Measurements from ENCODE around the gene TMEM87A. TPM values are rescaled to one million over a fixed set of nuclear protein-coding genes. Genes with fewer than 3 reads are reported as not detected.

Gene TMEM87A
- total RNA-seq, 1 donor from 2014 or later = 49.5 TPM

- no peak overlapping the region for H3K27ac Mint-ChIP-seq (ENCODE audit: unreplicated experiment)
- no peaks in the 10 kb centered on the region for H3K27me3 Mint-ChIP-seq (ENCODE audit: low read depth)
- peaks cover 5% of the 10 kb centered on the region for H3K36me3 Mint-ChIP-seq (ENCODE audit: low read depth)
- TF ChIP-seq, protein P1, sequence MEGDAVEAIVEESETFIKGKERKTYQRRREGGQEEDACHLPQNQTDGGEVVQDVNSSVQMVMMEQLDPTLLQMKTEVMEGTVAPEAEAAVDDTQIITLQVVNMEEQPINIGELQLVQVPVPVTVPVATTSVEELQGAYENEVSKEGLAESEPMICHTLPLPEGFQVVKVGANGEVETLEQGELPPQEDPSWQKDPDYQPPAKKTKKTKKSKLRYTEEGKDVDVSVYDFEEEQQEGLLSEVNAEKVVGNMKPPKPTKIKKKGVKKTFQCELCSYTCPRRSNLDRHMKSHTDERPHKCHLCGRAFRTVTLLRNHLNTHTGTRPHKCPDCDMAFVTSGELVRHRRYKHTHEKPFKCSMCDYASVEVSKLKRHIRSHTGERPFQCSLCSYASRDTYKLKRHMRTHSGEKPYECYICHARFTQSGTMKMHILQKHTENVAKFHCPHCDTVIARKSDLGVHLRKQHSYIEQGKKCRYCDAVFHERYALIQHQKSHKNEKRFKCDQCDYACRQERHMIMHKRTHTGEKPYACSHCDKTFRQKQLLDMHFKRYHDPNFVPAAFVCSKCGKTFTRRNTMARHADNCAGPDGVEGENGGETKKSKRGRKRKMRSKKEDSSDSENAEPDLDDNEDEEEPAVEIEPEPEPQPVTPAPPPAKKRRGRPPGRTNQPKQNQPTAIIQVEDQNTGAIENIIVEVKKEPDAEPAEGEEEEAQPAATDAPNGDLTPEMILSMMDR (IDR thresholded peaks at IDR 0.05) = no peak
- DNase-seq (ENCODE audit: low spot score) = no peak
- H3K9me3 Mint-ChIP-seq (ENCODE audit: low read depth) = no peaks in the 10 kb centered on the region
- peaks cover 31% of the 10 kb centered on the region for H3K4me1 Mint-ChIP-seq (ENCODE audit: low read depth)
- peak overlapping the region; percentile 44 for H3K4me3 Mint-ChIP-seq (ENCODE audit: unreplicated experiment)
These were observed 66.8 kb downstream of the TMEM87A start for GRCh38 chr15:42206406-42206805.

DNA sequence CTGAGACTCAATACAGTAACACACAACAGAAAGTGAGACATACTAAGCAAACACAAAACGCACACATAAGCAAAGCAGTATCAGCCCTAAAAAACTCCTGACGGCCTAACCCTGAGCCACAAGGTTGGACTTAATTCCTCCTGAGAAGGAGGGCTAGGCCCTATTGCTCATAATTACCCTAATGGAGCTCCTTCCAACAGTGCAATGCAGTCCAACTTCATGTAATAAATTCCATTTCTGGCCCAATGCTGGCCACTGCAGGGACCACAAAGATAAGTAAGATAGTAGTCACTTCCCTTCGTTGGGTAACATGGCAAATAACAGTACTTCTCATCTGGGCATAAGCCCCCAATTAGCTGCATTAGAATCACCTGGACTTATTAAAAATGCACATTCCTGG, 69.3 kb downstream of the TMEM87A start:
- TF ChIP-seq, protein P1 (IDR thresholded peaks at IDR 0.05) = no peak
- Mint-ChIP-seq H3K9me3 (ENCODE audit: low read depth) (no peaks in the 10 kb centered on the region), H3K4me1 (ENCODE audit: low read depth) (peaks cover 31% of the 10 kb centered on the region), H3K4me3 (ENCODE audit: unreplicated experiment) (no peak overlapping the region), H3K27ac (ENCODE audit: unreplicated experiment) (no peak overlapping the region), H3K36me3 (ENCODE audit: low read depth) (peaks cover 7% of the 10 kb centered on the region), H3K27me3 (ENCODE audit: low read depth) (no peaks in the 10 kb centered on the region)
- DNase-seq (ENCODE audit: low spot score) = no peak

GRCh38 chr15:42202653-42203052, 70.6 kb downstream of the TMEM87A start:
- no peak for DNase-seq (ENCODE audit: low spot score)
- Mint-ChIP-seq H3K27me3 (ENCODE audit: low read depth) (no peaks in the 10 kb centered on the region), H3K27ac (ENCODE audit: unreplicated experiment) (no peak overlapping the region), H3K4me1 (ENCODE audit: low read depth) (peaks cover 26% of the 10 kb centered on the region), H3K36me3 (ENCODE audit: low read depth) (peaks cover 9% of the 10 kb centered on the region), H3K9me3 (ENCODE audit: low read depth) (no peaks in the 10 kb centered on the region), H3K4me3 (ENCODE audit: unreplicated experiment) (no peak overlapping the region)
- TF ChIP-seq, protein P1 (IDR thresholded peaks at IDR 0.05) = no peak

DNA sequence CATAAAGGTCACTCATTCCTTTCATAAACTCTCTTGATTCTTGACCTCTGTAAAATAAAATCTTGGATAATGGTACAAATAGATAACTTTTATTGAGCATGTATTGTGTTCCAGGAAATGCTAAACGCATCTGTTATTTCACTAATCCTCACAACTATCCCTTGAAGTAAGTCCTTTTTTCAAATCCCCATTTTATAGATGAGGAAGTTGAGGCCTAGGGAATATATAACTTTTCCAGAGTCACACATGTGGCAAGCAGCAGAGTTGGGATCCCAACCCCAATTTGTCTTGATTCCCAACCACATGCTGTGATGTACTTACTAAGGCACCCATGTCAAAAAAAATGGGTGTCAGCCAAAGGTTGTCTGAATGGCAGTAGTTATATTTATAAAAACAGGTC, 71.4 kb downstream of the TMEM87A start:
- TF ChIP-seq, protein P1 (IDR thresholded peaks at IDR 0.05) = no peak
- H3K9me3 Mint-ChIP-seq (ENCODE audit: low read depth) = no peaks in the 10 kb centered on the region
- H3K4me1 Mint-ChIP-seq (ENCODE audit: low read depth) = peaks cover 18% of the 10 kb centered on the region
- no peak overlapping the region for H3K4me3 Mint-ChIP-seq (ENCODE audit: unreplicated experiment)
- H3K36me3 Mint-ChIP-seq (ENCODE audit: low read depth) = peaks cover 9% of the 10 kb centered on the region
- H3K27ac Mint-ChIP-seq (ENCODE audit: unreplicated experiment) = no peak overlapping the region
- no peak for DNase-seq (ENCODE audit: low spot score)
- no peaks in the 10 kb centered on the region for H3K27me3 Mint-ChIP-seq (ENCODE audit: low read depth)

- TF ChIP-seq, protein P1 (IDR thresholded peaks at IDR 0.05) = no peak
- H3K36me3 Mint-ChIP-seq (ENCODE audit: low read depth) = peaks cover 18% of the 10 kb centered on the region
- no peak overlapping the region for H3K4me3 Mint-ChIP-seq (ENCODE audit: unreplicated experiment)
- no peak for DNase-seq (ENCODE audit: low spot score)
- peaks cover 3% of the 10 kb centered on the region for H3K9me3 Mint-ChIP-seq (ENCODE audit: low read depth)
- no peaks in the 10 kb centered on the region for H3K27me3 Mint-ChIP-seq (ENCODE audit: low read depth)
- H3K27ac Mint-ChIP-seq (ENCODE audit: unreplicated experiment) = no peak overlapping the region
- peaks cover 3% of the 10 kb centered on the region for H3K4me1 Mint-ChIP-seq (ENCODE audit: low read depth)
These were observed 74.1 kb downstream of the TMEM87A start for GRCh38 chr15:42199126-42199525.
